ENCODE results near the gene RUVBL1. TPM values are rescaled to one million over a fixed set of nuclear protein-coding genes. Genes with fewer than 3 reads are reported as not detected.

The RUVBL1 gene
- total and polyA plus RNA-seq, 9 donors: 15.6 to 37.9 (median 25.1) TPM

DNA sequence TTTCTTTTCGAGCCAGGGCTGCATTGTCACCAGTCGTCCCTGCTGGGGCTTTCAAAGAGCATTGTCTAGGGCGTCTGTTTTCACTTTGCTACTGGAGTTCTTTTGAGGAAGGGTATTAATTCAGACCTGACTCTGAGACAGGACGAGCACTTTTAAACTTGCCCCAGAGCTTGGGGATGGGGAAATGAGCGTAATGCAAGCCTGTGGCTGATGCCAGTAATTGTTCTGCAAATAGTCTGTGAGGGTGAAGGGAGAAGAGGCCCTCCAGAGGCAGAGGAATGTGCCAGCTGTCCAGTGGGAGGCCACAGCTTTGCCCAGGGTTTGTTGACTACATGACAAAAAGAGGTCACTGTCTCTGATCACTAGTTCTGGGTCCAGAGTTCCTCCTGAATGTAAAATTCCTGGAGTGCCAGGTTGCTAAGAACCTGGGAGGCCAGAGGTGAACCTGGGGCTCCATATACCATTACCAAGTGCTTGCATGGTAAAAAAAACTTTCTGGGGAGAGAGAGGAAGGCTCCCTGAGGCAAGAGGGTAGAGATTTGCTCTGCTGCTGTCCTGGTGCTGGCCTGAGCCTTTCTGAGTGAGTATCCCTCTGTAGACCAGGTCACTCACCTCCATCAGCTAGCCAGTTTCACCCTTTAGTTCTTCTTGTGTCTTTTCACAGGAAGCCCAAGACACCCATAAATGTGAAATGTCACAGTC, 44.5 kb upstream of the RUVBL1 start:
- Histone ChIP-seq H3K4me3 (no peak overlapping the region), H3K27me3 (no peaks in the 10 kb centered on the region), H3K27ac (no peak overlapping the region), H3K9me3 (no peaks in the 10 kb centered on the region), H3K36me3 (no peaks in the 10 kb centered on the region), H3K4me1 (ENCODE audit: insufficient read depth) (no peaks in the 10 kb centered on the region)
- no peak for TF ChIP-seq CTCF (IDR thresholded peaks at IDR 0.05)
- TF ChIP-seq POLR2A (IDR thresholded peaks at IDR 0.05): no peak
- TF ChIP-seq EP300 (IDR thresholded peaks at IDR 0.05): no peak
- no peak for DNase-seq
- intact Hi-C loops (cut with DNase I): loop anchor here in 2 of 4 donors (2.0 to 10.0 kb wide), 4 partner anchors 91 to 439 kb away; no protein-coding TSS in a partner anchor
- WGBS, 3 donors: 85 to 88% (median 86%) methylated on average over 5 of the region's 5 CpGs

DNA sequence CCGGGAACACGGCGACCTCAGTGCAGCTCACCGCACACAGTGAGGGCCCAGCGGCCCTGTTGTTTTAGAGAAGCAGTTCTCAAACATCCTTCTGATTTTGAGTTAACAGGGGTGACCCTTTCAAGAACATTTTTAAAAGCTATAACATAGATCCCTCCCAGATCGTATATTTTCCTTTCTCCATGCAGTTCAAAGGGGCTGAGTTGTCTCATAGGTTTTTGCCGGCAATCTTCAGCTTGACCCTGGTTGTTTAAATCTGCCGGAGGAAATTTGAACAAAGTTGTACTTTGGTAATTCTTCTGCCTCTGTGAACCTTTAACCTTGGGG, 44.0 kb upstream of the RUVBL1 start:
- DNase-seq: no peak
- Histone ChIP-seq H3K27ac (no peak overlapping the region), H3K4me1 (ENCODE audit: insufficient read depth) (no peaks in the 10 kb centered on the region), H3K9me3 (no peaks in the 10 kb centered on the region), H3K36me3 (no peaks in the 10 kb centered on the region), H3K4me3 (no peak overlapping the region), H3K27me3 (no peaks in the 10 kb centered on the region)
- no peak for TF ChIP-seq POLR2A (IDR thresholded peaks at IDR 0.05)
- no peak for TF ChIP-seq EP300 (IDR thresholded peaks at IDR 0.05)
- no peak for TF ChIP-seq CTCF (IDR thresholded peaks at IDR 0.05)
- 77 to 89% (median 86%) methylated on average over 8 of the region's 8 CpGs for WGBS, 3 donors
- intact Hi-C loops (cut with DNase I): loop anchor here in 2 of 4 donors (5.0 to 10.0 kb wide), 3 partner anchors 90 to 440 kb away; no protein-coding TSS in a partner anchor

DNA sequence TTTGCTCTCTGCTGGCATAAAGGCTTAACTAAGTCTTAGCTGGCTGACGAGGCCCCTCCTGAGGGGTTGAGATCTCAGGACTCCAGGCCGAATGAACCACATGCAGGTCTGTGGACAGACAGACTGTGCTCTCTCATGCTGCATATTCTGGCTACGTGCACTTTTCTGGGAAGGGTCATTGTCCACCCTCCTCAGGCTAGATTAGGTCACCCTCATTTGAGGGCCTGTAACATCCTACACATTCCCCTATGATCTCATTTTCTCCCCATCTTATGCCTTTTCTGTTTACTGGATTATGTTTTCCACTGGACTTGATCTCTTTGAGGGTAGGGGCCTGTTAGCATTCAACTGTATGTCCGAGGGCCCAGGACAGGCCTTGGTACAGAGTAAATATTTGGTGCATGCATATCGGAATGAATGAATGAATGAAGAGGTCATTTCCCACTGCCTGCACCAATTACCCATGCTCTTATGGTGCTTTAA, 43.4 kb upstream of the RUVBL1 start:
- Histone ChIP-seq H3K9me3 (no peaks in the 10 kb centered on the region), H3K27ac (no peak overlapping the region), H3K36me3 (no peaks in the 10 kb centered on the region), H3K27me3 (no peaks in the 10 kb centered on the region), H3K4me1 (ENCODE audit: insufficient read depth) (no peaks in the 10 kb centered on the region), H3K4me3 (no peak overlapping the region)
- no peak for TF ChIP-seq CTCF (IDR thresholded peaks at IDR 0.05)
- TF ChIP-seq POLR2A (IDR thresholded peaks at IDR 0.05): no peak
- WGBS, 3 donors: 89 to 97% (median 92%) methylated on average over 5 of the region's 5 CpGs
- intact Hi-C loops (cut with DNase I): loop anchor here in 2 of 4 donors (5.0 to 10.0 kb wide), 3 partner anchors 90 to 440 kb away; no protein-coding TSS in a partner anchor
- no peak for DNase-seq

GRCh38 chr3:128163432-128163831, 39.8 kb upstream of the RUVBL1 start:
- intact Hi-C loops (cut with DNase I): loop anchor here in 2 of 4 donors (5.0 to 10.0 kb wide), 2 partner anchors 261 to 334 kb away; no protein-coding TSS in a partner anchor
- H3K27me3 ChIP-seq: no peaks in the 10 kb centered on the region
- TF ChIP-seq POLR2A (IDR thresholded peaks at IDR 0.05) (no peak), EP300 (IDR thresholded peaks at IDR 0.05) (no peak), CTCF (IDR thresholded peaks at IDR 0.05) (no peak)
- no peaks in the 10 kb centered on the region for H3K36me3 ChIP-seq
- no peak overlapping the region for H3K27ac ChIP-seq
- H3K9me3 ChIP-seq: no peaks in the 10 kb centered on the region
- H3K4me1 ChIP-seq (ENCODE audit: insufficient read depth): no peaks in the 10 kb centered on the region
- DNase-seq: no peak
- H3K4me3 ChIP-seq: no peak overlapping the region
- 56 to 96% (median 92%) methylated on average over 5 of the region's 5 CpGs for WGBS, 3 donors

Data from ovary (tissue), 9 donors.